GM23338 (cell line): ENCODE results near the gene SPEF1. TPM values are rescaled to one million over a fixed set of nuclear protein-coding genes. Genes with fewer than 3 reads are reported as not detected.
A peak's percentile ranks its signal among the peaks of the same experiment; 100 is the strongest.

Experiments used
- ATAC-seq: fragments of 200-7000 bp; cut with Tn5 transposase; 3 replicates; pipeline ENCODE4 v1.9.1; 2020
- DNase-seq: peaks from one replicate; pipeline ENCODE4 v3.0.0-alpha.2; 2015; ENCODE audit warnings: low spot score
- H2AFZ ChIP-seq: fragments of 200-600 bp; sonication (generic); 2 replicates; pipeline ENCODE4 v1.8.0; 2016; ENCODE audit warnings: antibody characterized with exemption, mild to moderate bottlenecking, moderate library complexity
- H3F3A ChIP-seq: fragments of 200-600 bp; sonication (generic); replicated peaks from 2 replicates; pipeline ENCODE4 v1.8.0; 2017; ENCODE audit warnings: antibody characterized with exemption, mixed run types, low read depth
- H3K27ac ChIP-seq: fragments of 200-600 bp; sonication (generic); 2 replicates; pipeline ENCODE4 v1.6.1; 2016; ENCODE audit warnings: low read depth
- H3K27me3 ChIP-seq: fragments of 200-600 bp; sonication (generic); 2 replicates; pipeline ENCODE4 v1.8.0; 2016; ENCODE audit warnings: mild to moderate bottlenecking, mixed run types, moderate library complexity; ENCODE audit not compliant: insufficient read depth
- H3K36me3 ChIP-seq: fragments of 200-600 bp; sonication (generic); 2 replicates; pipeline ENCODE4 v1.8.0; 2016; ENCODE audit warnings: mild to moderate bottlenecking; ENCODE audit not compliant: insufficient read depth
- H3K4me1 ChIP-seq: fragments of 200-600 bp; sonication (generic); 2 replicates; pipeline ENCODE4 v1.8.0; 2016; ENCODE audit warnings: mild to moderate bottlenecking, moderate library complexity; ENCODE audit not compliant: insufficient read depth
- H3K4me2 ChIP-seq: fragments of 200-600 bp; sonication (generic); 2 replicates; pipeline ENCODE4 v1.7.1; 2017; ENCODE audit warnings: mixed run types
- H3K4me3 ChIP-seq: fragments of 200-600 bp; sonication (generic); 2 replicates; pipeline ENCODE4 v1.6.1; 2016; ENCODE audit warnings: mixed run types
- H3K79me2 ChIP-seq: fragments of 200-600 bp; sonication (generic); replicated peaks from 2 replicates; pipeline ENCODE4 v1.8.0; 2017; ENCODE audit warnings: mild to moderate bottlenecking; ENCODE audit not compliant: insufficient read depth
- H3K9me2 ChIP-seq: fragments of 200-600 bp; sonication (generic); 2 replicates; pipeline ENCODE4 v1.8.0; 2017; ENCODE audit not compliant: insufficient read depth
- H4K20me1 ChIP-seq: fragments of 200-600 bp; sonication (generic); replicated peaks from 2 replicates; pipeline ENCODE4 v1.8.0; 2017; ENCODE audit warnings: mild to moderate bottlenecking; ENCODE audit not compliant: insufficient read depth
- H3K27ac Mint-ChIP-seq: 2 replicates; pipeline ENCODE4 v1.8.0; 2020; ENCODE audit warnings: inconsistent platforms, mild to moderate bottlenecking, moderate library complexity, mixed read lengths
- H3K27me3 Mint-ChIP-seq: 3 replicates; pipeline ENCODE4 v1.8.0; 2022; ENCODE audit warnings: low read depth, mild to moderate bottlenecking, moderate library complexity, mixed read lengths, inconsistent platforms; ENCODE audit not compliant: insufficient read depth, poor library complexity
- H3K36me3 Mint-ChIP-seq: 3 replicates; pipeline ENCODE4 v1.8.0; 2021; ENCODE audit warnings: low read depth, mild to moderate bottlenecking, inconsistent platforms, moderate library complexity, mixed read lengths
- H3K4me1 Mint-ChIP-seq: 3 replicates; pipeline ENCODE4 v1.8.0; 2020; ENCODE audit warnings: mild to moderate bottlenecking, inconsistent platforms, mixed read lengths
- H3K4me3 Mint-ChIP-seq: 3 replicates; pipeline ENCODE4 v1.8.0; 2021; ENCODE audit warnings: moderate library complexity, mild to moderate bottlenecking, inconsistent platforms, mixed read lengths
- H3K9me3 Mint-ChIP-seq: 3 replicates; pipeline ENCODE4 v1.8.0; 2020; ENCODE audit warnings: moderate library complexity, mild to moderate bottlenecking, inconsistent platforms, mixed read lengths
- CREB1 ChIP-seq: fragments of 250-450 bp; sonication (Bioruptor Pico); IDR thresholded peaks from 2 replicates; pipeline ENCODE4 v1.5.0; 2020; ENCODE audit warnings: low read depth, mild to moderate bottlenecking, moderate library complexity
- CTCF ChIP-seq, 2 experiments: fragments of 200-600 bp in 1 of 2; sonication (generic) in 1 of 2; conservative IDR thresholded peaks; 2 replicates each; pipeline versions ENCODE4 v1.5.1 to v1.6.1; 2016 to 2017; ENCODE audit warnings: antibody characterized with exemption in 2 of 2, low read depth in 2 of 2, mild to moderate bottlenecking in 2 of 2, moderate library complexity in 1 of 2
- EZH2phosphoT487 ChIP-seq: fragments of 200-600 bp; sonication (generic); IDR thresholded peaks from one replicate; pipeline ENCODE4 v1.8.1; 2018; ENCODE audit warnings: antibody characterized with exemption; ENCODE audit not compliant: unreplicated experiment
- JUNB ChIP-seq: IDR thresholded peaks from one replicate; pipeline ENCODE4 v1.6.1; 2016; ENCODE audit warnings: antibody characterized with exemption; ENCODE audit not compliant: unreplicated experiment
- NANOG ChIP-seq: IDR thresholded peaks from 2 replicates; pipeline ENCODE4 v1.6.1; 2016; ENCODE audit warnings: antibody characterized with exemption, borderline replicate concordance
- STAT1 ChIP-seq: IDR thresholded peaks from one replicate; pipeline ENCODE4 v1.6.1; 2016; ENCODE audit warnings: antibody characterized with exemption; ENCODE audit not compliant: unreplicated experiment
- ZNF462 ChIP-seq: fragments of 250-450 bp; sonication (Bioruptor Pico); IDR thresholded peaks from 2 replicates; pipeline ENCODE4 v1.5.0; 2020; ENCODE audit warnings: mild to moderate bottlenecking, moderate library complexity
- polyA plus RNA-seq: library from polyadenylated mRNA; unstranded; fragments of >200 nt; fragmentation: Nextera tagmentation; extraction: Ambion mirVana; gene quantifications from 2 replicates; pipeline ENCODE4 v1.2.1, GENCODE V29; 2016
- total RNA-seq: library from RNA; depleted of rRNA; stranded (reverse); fragments of >200 nt; shearing (Covaris generic); gene quantifications from 2 replicates; pipeline ENCODE4 v1.2.3, GENCODE V29; 2014
- TF ChIP-seq, protein P1 (sequence below): IDR thresholded peaks from one replicate; pipeline ENCODE4 v1.6.1; 2018; ENCODE audit warnings: antibody characterized with exemption; ENCODE audit not compliant: unreplicated experiment

The SPEF1 gene
- total and polyA plus RNA-seq, 2 experiments from 2014 or later, result 0.68 to 0.69 TPM

GRCh38 chr20:3739926-3740451 is 41.3 kb downstream of the SPEF1 start (continued):
- TF ChIP-seq ZNF462 (CRISPR knock-in tag) (no peak), EZH2phosphoT487 (no peak), CTCF (conservative IDR thresholded peaks at IDR 0.05; ENCODE audit: low read depth in 2 of 2) (no peak), JUNB (no peak), CREB1 (CRISPR knock-in tag) (no peak)

GRCh38 chr20:3739054-3739925 is 42.0 kb downstream of the SPEF1 start:
- H3K9me3 Mint-ChIP-seq, result no peaks in the 10 kb centered on the region
- Histone ChIP-seq H2AFZ (no peak overlapping the region), H3F3A (no peaks in the 10 kb centered on the region), H3K27ac (no peak overlapping the region), H3K4me1 (no peaks in the 10 kb centered on the region; the same call in 1 of the 2 replicates), H3K9me2 (no peaks in the 10 kb centered on the region), H3K36me3 (no peaks in the 10 kb centered on the region), H3K79me2 (no peaks in the 10 kb centered on the region), H4K20me1 (no peaks in the 10 kb centered on the region), H3K4me3 (no peak overlapping the region), H3K4me2 (no peak overlapping the region), H3K27me3 (no peaks in the 10 kb centered on the region)
- ATAC-seq (peak; percentile 24), DNase-seq (peak; percentile 35)
- no peaks in the 10 kb centered on the region for H3K36me3 Mint-ChIP-seq
- TF ChIP-seq STAT1 (no peak), CTCF (conservative IDR thresholded peaks at IDR 0.05; ENCODE audit: low read depth in 2 of 2) (no peak), NANOG (no peak), CREB1 (CRISPR knock-in tag) (no peak)
- TF ChIP-seq, protein P1, sequence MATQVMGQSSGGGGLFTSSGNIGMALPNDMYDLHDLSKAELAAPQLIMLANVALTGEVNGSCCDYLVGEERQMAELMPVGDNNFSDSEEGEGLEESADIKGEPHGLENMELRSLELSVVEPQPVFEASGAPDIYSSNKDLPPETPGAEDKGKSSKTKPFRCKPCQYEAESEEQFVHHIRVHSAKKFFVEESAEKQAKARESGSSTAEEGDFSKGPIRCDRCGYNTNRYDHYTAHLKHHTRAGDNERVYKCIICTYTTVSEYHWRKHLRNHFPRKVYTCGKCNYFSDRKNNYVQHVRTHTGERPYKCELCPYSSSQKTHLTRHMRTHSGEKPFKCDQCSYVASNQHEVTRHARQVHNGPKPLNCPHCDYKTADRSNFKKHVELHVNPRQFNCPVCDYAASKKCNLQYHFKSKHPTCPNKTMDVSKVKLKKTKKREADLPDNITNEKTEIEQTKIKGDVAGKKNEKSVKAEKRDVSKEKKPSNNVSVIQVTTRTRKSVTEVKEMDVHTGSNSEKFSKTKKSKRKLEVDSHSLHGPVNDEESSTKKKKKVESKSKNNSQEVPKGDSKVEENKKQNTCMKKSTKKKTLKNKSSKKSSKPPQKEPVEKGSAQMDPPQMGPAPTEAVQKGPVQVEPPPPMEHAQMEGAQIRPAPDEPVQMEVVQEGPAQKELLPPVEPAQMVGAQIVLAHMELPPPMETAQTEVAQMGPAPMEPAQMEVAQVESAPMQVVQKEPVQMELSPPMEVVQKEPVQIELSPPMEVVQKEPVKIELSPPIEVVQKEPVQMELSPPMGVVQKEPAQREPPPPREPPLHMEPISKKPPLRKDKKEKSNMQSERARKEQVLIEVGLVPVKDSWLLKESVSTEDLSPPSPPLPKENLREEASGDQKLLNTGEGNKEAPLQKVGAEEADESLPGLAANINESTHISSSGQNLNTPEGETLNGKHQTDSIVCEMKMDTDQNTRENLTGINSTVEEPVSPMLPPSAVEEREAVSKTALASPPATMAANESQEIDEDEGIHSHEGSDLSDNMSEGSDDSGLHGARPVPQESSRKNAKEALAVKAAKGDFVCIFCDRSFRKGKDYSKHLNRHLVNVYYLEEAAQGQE, result no peak
- no peak overlapping the region for H3K4me3 Mint-ChIP-seq
- H3K4me1 Mint-ChIP-seq, result peaks cover 20% of the 10 kb centered on the region
- peaks cover 13% of the 10 kb centered on the region for H3K27me3 Mint-ChIP-seq
- H3K27ac Mint-ChIP-seq, result no peak overlapping the region
